Anterior cingulate cortex (tissue), 58 donors: Measurements from ENCODE around the gene KCNMA1.

Experiments used
- DNase-seq, 58 donors: peaks; one replicate each; lab custom pipeline; 2025; lab: John Stamatoyannopoulos, UW

Gene KCNMA1

DNA sequence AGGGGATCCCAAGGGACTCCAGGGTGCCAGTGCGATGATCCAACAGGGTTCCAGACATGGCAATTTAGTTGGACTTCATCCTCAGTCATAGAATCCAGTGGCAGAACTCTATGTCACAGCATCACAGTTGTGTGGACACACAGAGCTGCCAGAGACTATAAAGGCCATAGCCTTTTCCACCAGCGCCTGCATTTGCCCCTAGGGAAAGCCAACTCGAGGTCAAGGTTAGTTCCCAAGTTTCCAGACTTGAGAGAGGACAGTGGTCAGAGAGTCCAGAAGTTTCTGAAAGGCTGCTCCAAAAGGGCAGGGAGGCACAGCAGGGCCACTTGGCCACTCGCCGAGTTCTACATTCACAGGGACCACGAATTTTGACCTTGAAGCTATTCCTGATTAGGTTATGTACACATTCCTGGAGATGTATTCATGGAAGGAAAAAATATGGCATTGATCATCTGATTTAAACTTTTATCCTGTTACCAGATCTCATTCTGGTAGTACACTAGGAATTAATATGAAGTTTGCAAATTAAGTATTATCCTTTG, 170.1 kb downstream of the KCNMA1 start:
- no peak for DNase-seq

DNA sequence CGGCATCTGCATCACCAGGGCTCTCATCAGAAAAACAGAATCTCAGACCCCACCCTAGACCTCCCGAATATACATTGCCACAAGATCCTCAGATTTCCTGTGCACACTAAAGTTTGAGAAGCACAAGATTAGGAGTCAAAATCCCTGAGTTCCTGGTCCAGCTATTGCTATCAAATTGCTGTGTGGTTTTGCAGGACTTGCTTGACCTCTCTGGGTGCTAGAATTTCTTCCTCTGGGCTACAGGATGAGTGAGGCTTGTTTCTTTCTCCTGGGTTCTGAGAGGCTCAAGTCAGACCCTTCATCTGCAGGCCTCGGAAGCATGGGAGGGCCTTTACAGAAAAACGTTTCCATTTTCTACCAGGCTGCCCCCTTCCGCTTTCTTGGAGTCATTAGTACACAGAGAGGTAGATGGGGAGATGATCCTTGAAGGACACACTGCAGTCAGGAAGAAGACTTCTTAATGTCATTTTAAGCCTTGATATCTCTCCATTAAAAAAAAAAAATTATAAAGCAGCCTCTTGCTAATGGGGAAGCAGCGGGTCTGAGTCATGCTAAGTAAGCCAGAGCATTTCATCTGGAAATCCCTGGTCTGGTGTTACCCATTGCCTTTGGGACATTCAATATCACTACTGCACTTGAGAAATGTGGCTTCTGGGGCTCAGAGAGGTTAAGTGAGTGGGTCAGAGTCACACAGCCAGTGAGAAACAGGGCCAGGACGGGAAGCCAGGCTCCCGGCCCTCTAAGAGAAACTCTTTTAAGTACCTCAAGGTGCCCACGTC, 173.5 kb downstream of the KCNMA1 start:
- DNase-seq: no peak

DNA sequence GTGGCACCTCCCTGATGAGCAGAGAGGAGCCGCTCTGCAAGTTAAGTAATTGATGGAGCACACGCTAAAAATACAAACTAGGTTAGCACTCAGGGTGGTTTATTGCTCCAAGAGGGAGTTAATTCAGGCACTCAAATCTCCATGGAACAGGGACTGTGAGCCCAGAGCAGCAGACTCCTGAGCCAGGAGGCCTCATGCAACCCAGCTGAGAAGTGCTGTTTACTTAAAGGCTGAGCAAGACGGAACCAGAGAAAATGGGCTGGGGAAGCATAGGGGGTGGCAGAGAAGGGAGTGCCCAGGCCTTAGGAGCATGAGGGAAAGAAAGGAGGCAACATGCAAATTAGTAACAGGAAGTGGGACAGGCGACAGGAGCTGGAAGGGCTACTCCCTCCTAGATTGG, 174.1 kb downstream of the KCNMA1 start:
- peak in 34 of 58 donors; percentile 6 to 69 (median 26) for DNase-seq

DNA sequence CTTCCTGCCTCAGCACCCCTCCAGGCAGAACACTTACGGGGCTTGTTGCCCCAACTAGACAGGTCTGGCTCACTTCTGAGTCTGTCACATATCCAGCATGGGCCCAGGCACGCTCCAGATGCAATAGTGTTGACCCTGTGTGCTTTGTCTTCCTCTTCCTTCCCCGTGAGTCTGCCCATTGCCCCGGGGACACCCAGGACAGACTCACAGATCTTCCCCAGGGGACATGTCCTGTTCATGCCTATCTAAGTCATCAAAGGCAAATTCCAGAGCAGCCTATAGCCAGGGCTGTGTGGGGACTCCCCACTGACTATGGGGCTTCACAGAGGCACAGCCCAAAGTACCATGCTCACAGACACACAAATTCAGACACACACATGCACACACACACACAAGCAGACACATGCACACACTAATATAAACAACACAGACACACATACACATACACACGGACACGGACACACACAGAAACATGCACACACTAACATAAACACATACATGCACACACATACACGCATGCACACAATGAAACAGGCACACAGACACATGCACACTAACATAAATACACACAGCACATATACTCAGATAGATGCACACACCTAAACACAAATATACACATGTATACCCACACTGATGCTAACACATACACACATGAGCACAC, 175.8 kb downstream of the KCNMA1 start:
- DNase-seq: no peak

DNA sequence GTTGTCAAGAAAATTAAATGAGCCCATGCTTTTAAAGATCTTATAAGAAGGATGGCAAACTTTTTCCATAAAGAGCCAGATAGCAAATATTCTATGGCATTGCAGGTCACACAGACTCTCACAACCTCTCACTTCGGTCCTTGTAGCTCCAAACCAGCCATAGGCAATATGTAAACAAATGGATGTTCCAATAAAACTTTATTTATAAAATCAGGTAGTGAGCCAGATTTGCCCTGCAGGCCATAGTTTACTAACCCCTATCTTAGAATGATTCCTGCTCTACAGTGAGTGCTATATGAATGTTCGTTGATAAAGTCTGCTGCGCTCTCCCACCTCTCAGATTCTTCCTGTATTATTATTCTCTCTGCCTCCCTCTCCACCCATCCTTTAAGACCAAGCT, 177.7 kb downstream of the KCNMA1 start:
- no peak for DNase-seq

DNA sequence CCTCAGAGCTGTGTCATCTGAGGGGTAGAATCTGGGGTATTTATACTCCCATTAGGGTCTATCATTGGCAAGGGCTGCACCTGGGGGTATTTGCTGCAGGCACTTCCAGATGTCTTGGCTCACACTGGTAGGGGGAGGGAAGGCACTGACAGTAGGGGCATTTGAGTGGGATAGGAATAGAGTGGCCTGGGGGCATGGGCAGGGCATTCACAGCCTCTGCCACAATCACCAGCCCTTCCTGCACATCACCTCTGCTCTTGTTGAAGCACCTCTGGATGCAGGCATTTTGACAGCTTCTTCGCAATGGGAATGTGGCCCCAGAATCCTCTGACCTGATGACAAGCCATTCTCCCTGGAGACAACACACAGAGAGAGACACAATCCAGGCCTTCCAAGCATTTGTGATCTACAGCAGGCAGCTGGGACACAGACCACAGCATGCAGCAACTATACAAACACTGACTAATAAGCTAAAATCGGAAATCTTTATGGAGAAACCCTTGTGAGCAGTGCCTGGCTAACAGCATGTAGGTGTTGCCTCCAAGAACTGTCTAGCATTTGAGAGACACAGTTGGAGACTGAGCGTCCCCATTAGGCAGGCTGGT, 178.5 kb downstream of the KCNMA1 start:
- DNase-seq: peak in 7 of 58 donors; percentile 8 to 16 (median 11)

DNA sequence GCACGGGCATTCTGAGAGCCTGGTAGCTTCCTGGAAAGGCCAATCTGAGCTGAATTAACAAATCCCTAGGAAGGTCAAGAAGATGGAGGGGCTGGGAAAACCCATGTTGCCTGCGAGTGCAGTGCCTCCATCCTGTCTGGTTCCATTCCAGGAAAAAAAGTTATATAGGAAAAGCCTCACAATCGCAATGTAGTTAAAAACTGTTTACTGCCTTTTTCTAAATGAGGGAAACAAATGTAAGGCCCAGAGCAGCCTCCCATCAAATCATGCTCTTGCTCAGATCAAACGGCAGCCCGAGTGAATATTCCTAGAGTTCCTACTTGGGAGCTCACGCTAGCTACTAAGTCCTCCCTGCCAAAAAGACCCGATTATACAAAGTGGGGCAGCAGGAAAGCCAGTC, 179.9 kb downstream of the KCNMA1 start:
- DNase-seq: peak in 1 of 58 donors; percentile 17

DNA sequence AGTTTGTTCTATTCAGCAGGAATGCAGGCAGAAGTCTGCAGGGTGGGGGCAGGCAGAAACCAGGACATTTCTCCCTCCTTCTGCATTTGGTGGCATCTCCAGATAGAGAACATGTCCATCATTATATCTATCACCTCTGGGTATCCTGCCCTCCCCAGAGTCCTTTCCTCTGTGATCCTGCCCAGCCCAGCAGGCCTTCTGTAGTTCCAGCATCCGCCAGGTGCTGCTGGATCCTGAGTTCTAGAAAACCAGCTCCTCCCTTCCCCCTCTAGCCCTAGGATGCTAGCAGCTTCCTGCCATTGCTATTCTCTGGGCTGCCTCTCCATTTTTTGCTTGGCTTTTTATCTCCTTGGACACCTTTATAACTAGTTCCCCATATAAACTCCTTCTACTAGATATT, 180.3 kb downstream of the KCNMA1 start:
- DNase-seq: no peak

DNA sequence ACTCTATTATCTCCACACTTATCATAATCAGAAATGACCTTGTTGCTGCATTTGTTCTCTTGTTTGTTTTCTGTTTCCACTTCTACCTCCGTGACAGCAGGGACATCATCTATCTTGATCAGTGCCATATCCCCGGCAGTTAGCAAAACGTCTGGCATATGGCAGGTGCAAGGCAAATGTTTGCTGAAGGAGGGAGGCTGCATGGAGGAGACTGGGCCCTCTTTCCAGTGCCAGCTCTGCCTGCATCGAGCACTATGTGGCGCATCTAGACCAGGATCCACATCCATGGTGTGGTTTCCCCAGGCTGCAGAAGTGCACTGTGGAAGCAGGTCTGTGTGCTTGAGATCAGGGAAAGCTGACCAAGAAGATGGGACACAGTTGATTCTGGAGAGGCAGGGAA, 181.2 kb downstream of the KCNMA1 start:
- peak in 14 of 58 donors; percentile 7 to 61 (median 20) for DNase-seq

DNA sequence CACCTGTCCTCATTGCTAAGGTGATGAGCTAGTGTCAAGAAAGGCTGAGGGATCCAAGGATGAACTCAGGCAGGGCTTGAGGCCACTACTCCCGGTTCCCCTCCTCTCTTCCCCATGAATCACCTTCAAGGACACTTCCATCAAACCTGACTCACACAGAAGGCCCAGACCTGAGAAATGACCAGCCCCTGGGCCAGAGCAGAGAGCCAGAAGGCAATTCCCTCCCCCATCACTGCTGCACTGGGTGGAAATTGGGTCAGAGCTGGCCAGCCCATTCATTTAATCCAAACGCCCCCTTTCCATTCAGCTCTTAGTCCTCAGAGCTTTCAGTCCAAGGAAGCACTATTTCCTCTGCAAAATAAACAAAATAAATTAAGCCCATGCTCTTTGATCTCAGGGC, 182.0 kb downstream of the KCNMA1 start:
- peak in 12 of 58 donors; percentile 7 to 68 (median 21) for DNase-seq

DNA sequence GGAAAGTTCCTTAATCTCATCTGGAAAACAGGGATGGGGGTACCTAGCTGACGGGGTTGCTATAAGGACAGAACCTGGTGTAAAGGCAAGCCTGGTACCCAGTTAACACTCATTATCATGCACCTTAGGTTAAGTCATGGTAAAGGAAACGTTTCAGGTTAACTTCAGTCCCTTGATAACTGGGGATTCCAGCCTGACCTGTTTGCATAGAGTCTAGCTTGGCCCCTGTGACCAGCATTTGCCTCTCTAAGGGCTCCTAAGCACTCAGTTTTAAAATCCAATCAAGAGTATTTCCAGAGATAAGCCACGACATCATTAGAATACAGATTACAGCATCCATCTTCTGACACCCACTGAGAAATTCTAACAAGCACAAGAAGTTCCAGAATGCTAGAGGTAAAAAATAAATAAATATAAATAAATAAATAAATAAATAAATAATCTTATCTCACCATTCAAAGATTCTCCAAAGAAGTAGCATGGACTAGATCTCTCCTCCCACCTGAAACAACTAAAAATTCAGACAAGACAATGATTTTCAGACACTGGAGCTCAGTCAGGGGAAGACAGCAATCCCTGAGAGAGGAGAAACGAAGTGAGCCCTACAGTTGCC, 184.6 kb downstream of the KCNMA1 start:
- no peak for DNase-seq

DNA sequence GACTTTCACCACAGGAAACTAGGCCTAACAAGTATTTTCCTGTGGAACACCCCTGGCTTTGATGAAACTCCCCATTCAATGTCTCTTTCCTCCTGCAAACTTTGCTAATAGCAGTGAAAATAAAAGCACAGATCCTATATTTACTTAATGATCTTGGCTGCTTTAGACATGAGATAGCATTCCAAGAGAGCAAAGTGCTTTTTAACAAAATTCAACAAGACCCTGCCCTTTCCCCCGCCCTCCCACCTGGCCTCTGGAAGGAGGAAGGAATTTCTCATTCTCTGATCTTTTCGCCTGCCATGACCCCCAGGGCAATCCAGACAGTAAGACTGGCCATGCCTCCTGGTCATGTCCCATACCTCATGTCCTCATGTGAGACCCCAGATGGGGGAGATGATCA, 185.7 kb downstream of the KCNMA1 start:
- no peak for DNase-seq

DNA sequence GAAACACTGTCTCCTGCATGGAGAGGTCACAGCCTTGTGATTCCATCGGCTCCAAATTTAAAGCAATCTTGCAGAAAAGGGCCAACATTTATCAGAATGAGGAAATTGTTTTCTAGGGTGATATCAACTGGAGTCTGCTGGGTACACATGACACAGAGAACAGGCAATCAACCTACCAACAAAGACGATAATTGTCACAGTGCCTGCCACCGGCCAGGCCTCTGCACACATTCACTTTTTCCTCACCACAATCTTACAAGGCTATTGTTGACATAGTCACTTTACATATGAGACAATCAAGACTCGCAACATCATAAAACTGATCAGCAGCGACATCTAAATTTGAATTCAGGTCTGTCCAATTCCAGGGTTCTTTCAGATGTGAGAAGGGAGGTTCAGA, 189.4 kb downstream of the KCNMA1 start:
- peak in 5 of 58 donors; percentile 5 to 38 (median 32) for DNase-seq

DNA sequence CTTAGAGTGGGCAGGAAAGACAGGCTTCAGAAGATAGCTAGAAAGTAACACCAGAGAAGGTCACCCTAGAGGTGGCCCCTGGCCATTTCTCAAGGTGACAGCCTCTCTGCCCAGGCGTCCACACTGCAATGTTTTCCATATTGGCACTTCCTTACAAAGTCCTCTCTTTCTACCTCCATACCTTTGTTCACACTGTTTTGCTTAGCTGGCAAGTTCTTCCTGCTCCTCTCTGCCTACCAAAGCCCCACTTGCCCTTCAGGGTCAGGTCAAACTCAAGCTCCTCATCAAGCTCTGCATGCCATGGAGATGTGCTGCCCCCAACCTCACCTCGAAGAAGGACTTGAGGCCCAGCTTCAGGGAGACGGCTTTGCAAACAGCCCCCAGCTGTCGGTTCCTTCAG, 190.9 kb downstream of the KCNMA1 start:
- DNase-seq: no peak

DNA sequence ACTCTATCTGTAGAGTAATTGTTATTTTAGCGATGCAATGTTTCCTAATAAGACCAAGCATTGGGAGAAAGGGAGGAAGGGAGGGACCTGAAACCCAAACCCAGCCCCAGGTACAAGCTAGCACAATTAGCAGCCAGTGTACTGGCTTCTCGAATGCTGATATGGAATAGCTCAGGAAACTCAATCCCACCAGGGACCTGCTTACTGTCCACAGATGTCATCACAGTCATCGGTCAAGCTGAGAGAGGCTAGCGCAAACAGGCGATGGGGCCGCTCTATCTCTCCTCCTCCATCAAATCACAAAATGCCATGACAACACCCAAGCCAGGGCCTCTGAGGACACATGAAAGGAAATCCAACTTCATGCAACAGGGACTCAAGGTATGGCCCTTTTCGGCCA, 192.1 kb downstream of the KCNMA1 start:
- no peak for DNase-seq

DNA sequence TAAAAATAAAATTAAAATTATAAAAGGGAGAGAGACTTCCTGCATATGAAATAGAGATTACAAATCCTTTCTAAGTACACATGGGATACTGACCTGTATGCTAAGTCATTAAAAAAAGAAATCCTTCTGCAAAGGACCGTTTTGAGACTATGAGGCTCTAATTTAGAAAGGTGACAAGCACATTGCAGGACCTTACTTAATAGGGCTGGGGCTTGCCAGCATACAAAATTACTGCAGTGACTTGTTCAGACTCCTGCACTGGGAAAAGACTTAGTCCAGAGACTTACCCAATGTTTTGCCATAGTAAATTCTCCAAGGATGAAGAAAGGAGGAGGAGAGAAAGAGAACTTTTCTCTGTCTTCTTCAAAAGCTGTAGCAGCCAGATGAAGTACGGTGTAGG, 193.6 kb downstream of the KCNMA1 start:
- DNase-seq: no peak

DNA sequence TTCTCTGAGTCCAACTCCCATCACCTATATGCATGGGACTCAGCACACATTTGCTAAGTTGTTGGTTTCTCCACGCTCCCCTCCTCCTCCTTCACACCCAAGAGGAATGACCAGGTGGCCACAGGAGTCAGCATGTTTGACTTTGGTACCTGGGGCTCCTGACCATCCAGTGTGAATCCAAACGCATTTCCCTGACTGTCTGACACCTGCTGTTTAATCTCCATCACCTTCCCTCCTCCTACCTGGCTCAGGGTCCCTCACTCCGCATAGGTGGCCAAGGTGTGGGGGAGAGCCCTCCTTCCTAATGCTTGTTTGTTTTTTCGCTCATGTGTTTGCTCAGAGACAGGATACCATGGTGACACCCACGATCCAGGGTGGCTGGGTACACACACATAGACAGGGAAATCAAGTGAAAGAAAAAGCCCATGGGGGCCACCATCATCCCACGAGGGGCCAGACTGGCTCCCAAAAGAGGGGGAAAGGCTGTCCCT, 194.9 kb downstream of the KCNMA1 start:
- no peak for DNase-seq

DNA sequence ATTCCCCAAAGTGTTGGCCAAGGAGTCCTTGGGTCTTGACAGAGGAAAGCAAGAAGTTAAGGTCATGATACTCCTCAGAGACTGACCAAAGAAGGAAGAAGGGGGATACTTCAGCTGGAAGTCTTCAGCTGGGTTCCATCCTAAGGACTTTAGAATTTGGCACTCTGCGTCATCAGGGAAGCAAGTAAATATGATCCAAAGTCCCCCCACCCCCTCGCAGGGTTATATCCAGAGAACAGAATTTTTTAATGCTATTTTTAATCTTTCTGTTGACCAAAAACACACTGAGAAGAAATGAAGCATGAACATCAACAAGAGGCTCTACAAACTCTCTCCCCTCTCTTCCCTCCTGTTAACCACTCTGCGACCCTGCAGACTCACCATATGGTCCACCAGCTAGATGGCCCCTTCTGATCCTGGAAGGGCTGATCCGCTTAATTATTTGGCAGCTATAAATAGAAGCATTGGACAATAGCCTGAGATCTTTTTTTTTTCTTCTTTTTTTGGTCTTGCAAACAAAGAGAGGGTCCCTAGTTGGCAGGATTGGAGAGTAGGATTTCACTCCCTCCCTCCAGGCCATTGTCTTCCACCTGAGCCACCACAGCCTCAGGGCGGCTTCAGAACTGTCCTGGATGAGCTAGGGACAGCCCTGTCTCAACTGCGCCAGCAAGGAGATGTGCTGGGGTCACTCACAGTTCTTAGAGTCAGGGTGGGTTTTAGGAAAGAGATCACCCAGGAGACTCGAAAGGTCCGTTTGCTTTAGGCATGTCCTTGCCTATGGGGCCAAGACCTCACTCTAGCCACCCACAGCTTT, 196.0 kb downstream of the KCNMA1 start:
- DNase-seq: no peak

DNA sequence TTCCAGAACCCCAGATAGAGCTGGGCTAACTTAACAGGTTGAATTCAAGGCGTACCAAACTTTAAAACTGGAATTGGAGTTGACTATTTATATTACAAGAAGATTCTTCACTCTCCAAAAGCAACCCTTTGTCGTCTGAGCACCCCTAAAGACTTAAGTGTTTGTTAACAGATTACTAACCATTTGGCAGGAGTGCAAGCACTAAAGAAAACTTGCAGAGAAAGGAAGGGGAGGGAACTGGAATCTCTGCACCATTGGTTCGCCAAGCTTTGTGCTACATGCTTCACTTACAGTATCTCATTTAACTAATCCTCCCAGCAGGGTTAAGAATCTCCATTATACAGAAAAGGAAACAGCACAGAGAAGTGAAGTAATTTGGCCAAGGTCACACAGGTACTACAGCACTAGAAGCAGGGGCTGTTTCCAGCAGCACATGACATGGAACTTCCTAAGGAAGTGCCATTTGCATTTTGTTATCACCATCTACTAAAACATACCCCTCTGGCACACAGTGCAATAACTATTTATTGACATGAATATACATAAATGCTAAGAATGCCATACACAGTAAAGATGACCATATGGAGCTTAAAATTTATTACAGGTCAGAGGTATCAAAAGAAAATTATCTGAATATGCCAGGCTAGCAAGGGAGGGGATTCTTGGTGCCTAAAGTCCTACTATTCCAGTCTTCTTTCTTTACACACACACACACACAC, 201.2 kb downstream of the KCNMA1 start:
- DNase-seq: no peak
